GM10847 (cell line): ENCODE results near the gene CAPN14.

ENCODE experiments used
- POLR2A ChIP-seq: IDR thresholded peaks from 2 replicates; pipeline ENCODE4 v1.6.1; 2011; ENCODE audit not compliant: insufficient read length; ENCODE audit errors: extremely low read depth

The CAPN14 gene

DNA sequence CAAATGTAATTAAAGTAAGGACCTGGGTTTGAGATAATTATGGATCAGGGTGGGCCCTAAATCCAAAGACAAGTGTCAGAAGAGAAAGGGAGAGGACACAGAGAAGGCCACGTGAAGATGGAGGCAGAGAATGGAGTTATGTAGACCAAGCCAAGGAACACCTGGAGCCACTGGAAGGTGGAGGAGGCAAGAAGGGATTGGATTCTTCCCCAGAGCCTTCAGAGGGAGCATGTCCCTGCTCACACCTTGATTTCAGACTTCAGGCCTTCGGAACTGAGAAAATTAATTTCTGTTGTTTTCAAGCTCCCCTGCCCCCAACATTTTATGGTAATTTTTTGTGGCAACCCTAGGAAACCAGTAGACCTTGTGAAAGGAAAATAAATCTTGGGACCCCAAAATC is 19.6 kb downstream of the CAPN14 start:
- TF ChIP-seq POLR2A: no peak

DNA sequence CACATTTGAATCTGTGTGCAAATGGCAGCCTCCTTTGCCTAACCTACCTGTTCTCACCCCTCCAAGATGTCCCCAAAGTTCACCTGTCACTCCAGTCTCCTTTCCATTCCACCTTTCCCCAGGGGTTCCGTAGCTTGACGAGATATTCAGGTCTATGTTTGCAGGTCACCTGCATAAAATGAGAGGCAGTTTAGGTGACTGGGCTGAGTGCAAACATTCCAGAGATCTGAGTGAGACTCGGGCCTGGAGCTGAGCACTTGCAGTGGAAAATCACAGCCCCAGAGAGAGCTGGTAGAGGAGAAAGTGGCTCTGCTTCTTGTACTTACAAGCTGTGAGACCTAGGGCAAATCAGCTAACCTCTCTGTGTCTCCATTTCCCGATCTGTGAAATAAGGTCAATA is 20.1 kb downstream of the CAPN14 start:
- TF ChIP-seq POLR2A: no peak

DNA sequence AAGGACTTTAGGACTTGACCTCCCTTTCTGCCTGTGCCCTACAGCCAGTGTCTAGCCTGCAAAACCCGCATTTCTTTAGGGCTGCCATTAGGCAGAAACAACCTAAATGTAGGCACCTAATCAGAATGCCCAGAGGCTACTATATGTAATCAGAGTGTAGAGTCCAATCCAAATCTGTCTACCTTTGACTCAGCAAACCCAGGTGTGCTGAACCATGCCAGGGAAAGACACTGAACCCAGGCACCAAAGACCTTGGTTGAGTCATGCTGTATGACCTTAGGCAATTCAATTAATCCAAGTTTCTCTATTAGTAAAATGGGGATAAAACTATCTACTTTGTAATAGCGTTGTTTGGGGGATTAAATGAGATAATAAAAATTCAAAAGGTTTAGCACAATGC is 20.7 kb downstream of the CAPN14 start:
- no peak for TF ChIP-seq POLR2A

DNA sequence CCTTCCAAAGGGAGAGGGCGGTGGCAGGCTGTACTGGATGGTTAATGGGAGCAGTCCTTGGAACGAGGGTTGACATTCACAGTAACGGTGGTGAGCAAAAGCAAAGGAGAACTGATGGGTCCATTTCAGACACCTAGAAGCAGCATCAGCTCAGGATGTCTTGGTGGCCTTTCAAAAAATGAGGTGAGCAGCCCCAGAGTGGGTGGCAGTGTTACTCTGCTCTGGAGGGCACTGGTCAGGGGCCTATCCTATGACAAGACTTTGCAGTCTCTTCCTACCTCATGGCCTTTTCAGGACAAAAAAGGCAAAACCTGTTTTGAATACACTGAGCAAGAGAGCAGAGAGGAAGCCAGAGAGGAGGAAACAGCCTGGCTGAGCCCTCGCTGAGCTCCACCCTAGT is 23.5 kb downstream of the CAPN14 start:
- TF ChIP-seq POLR2A: no peak

DNA sequence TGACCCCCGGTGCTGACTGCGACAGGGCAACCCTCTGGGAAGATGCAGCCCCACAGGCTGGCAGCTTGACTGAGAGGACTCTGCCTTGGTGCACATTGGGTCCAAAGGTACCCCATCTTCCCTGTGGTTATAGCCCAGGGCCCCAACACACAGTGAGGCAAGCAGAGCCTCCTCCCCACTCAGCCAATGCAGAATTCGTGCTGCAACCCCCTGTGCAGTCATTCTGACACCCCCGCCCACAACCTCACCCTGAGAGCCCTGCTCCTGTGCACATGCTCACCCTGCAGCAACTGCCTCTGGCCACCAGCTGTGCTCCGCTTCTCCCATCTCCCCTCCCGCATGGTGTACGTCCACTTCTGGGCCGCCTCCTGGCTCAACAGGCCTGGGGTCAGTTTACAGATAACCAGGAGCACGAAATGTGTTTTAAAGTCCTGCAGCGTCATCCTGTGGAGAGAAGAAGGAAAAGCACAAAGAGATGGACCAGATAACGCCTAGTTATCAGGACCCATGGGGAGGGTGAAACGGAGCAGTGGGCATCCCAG is 24.4 kb downstream of the CAPN14 start:
- no peak for TF ChIP-seq POLR2A

DNA sequence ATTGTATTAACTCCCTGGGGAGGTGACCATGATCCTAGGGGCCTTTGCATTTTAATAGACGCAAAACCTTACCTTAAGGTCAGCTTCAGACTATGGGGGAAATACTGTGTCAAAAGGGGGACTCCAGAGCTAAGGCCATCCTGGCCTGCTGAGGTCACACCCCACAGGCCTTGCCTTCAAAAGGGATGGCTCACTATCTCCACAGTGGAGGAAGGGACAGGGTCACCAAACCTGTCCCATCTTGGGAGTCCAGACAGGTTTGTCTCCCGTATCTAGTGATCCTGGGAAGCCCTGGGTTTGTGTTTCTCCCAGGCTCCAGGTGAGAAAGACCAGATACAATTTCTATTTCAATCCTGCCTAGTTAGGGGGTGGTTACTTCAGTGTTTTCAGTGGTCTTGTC is 24.9 kb downstream of the CAPN14 start:
- no peak for TF ChIP-seq POLR2A

DNA sequence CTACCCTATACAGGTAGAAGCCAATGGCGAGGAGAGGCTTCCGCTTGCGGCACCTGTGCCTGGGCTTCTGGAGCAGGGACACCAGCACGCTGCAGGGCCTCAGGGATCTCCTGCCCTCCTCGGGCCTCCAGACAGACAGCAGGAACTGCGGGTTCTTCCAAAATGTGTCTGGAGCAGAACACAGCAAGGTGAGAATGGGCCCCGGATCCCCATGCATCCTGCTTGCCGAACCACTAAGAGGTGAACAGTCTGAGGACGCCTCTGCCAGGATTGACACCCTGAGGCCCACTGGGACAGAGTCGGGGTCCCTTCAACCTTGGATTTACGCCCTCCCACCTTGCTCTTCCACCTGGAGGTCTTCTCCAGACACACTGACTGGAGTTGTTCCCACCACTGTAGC is 25.4 kb downstream of the CAPN14 start:
- no peak for TF ChIP-seq POLR2A

DNA sequence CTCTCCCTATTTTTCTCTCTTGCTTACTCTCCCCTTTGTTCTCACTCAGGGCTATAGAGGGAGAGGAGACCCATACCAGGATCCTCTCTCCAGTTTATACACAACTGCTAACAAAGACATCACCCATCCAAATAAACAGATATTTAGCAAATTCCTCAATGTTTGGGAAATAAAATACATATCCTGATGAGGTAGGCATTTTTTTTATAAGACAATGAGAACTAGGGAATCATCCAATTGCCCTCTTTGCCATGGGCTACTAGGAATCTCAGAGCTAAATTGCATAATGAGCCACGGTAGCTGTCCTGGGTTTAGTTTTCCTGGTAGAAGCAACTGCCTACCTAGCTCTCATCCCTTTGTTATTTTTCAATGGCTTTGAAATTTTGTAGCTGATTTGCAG is 27.1 kb downstream of the CAPN14 start:
- TF ChIP-seq POLR2A: no peak

DNA sequence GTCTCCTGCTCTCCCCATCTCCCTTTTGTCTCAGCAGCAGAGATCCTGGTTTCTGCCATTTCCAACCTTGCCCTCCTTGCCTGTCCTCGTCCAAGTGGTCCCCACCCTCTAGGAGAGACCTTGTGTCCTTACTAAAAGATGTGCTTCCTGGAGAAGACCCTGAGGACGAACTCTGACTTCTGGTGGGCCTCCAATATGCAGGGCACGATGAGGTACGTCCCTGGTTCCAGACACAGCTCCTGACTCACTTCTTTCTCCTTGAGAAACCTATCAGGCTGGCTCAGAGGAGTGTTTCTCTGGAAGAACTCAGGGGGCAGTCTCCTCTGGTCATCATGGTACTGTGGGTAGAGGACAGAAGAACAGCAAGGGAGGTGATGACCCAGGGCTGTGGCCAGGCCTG is 28.2 kb downstream of the CAPN14 start:
- TF ChIP-seq POLR2A: no peak

DNA sequence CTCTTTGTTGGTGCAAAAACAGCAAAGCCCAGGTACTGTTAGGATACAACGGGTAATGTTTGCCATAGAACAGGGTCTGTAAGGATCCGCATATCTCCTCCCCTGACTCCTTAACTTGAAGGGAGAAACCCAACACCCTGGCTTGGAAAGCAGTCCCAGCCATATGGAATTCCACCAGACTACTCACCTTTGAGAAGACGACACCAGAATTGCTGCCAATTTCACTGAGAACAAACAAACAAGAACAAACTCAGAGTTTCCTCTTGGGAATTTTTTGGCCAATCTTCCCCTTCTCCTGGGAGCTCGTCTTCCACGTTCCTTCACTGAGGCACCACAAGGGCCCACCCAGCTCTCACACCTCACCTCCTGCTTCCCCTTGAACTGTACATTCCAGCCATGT is 29.2 kb downstream of the CAPN14 start:
- no peak for TF ChIP-seq POLR2A

DNA sequence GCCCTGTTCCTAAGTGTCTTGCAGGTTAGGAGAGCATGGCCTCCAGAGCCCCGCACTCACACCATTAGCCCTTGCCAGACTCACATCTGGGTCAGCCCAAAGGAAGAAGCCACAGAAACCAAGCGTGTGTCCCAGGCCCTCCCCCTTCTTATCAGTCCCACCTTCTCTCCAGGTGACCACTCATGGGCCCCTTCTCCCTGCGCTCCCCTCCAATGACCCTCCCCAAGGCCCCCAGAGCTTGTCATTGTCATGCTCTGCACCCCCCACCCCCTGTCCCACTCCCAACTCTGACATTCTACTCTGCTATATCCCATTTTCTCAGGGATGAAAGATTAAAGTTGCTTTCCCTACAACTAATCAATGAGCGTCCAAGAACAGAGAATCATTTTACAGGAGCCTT is 30.1 kb downstream of the CAPN14 start:
- no peak for TF ChIP-seq POLR2A

DNA sequence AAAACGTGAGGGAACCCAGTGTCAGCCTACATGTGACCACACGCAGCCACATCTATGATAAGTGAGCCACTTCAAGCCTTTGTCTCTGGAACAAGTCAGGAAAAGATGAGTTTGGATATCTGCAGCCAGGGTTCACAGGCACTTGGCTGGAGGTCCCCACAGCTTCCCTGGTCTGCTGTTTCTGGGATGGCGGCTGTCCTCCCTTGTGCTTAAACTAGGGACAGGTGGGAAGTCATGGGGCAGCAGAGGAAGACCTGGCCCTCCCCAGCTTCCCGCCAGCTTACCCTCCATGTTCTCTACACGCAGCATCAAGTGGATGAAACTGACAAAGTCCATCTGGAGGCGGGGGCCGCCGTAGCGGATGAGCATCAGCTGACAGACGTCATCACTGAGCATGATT is 40.6 kb downstream of the CAPN14 start:
- no peak for TF ChIP-seq POLR2A

DNA sequence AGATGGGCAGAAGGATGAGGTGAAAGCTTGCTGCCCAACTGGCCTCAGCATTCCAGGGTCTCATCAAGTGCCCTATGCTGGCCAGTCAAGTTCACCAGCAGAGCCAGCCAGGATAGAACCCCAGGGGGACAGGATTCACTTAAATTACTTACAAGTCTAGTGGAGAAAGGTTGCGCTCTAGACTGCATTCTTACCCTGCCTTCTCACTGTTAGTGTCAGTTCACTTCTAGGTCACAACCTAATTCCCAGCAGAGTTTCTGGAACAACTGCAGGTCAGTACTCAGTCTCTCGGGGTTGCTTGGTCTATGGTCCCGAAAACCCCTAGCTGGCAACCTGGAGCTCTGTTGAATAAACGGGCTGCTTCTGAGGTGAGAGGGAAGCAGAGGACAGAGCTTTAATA is 46.2 kb downstream of the CAPN14 start:
- TF ChIP-seq POLR2A: no peak

DNA sequence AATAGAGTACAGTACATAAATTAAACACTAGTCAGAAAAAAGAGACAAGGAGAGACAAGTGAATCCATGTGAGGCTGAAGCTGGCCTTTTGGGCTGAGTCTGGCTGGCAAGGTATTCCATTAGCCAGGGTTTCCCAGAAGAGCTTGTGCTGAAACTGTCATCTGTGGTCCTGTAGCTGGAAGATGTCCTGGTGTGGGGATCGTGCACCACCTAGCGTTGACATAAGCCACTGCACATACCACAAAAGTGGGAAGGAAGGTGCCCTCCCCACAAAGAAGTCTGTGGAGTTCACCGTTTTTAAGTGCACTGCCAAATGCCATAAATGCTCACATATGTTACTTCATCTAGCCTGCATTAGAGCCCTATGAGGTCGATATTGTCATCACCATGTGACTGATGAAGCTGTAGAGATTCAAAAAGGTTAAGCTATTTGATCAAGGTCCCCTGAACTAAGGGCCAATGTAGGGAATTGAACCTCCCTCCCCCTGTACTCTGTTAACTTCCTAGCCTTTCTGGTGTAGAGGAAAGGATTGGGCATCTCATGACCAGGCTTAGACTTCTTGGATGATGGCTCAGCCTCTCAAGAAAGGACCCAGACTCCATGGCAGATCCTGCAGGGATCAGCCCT is 47.1 kb downstream of the CAPN14 start:
- no peak for TF ChIP-seq POLR2A

DNA sequence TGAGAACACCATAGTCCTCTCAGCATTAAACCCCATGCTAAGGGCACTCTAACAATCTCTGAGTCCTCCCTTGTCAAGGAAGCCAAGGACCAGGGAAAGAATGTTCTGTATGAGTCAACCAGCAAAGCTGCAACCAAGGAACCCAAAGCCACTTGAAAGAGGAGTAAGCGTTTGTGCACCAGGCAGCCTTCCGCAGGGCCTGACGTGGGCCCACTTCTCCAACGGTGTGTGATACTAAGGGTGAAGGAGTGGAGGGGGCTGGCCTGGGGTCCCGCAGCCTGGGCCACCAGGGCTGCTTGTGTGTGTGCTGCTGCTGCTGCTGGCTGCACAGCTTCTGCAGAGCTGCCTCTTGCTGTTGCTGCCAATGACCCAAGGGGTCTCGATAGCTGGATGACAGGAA is 49.0 kb downstream of the CAPN14 start:
- no peak for TF ChIP-seq POLR2A

DNA sequence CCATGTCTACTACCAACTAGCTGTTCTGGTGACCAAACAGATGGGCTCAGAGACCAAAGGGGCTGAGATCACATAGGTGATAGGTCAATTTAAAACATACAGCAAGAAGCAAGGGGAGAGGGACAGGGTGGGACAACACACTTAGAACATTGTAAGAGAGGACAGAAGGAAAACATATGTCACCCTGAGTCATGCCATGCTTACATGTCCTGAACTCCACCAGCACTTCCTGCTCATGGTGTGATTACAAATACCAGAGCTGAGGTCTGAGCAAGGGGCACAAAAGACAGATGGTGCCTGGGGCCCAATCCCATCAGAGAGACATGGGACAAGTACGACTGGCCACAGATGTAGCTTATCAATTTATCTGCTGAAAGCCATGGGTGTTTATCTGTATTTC is 50.4 kb downstream of the CAPN14 start:
- TF ChIP-seq POLR2A: no peak

DNA sequence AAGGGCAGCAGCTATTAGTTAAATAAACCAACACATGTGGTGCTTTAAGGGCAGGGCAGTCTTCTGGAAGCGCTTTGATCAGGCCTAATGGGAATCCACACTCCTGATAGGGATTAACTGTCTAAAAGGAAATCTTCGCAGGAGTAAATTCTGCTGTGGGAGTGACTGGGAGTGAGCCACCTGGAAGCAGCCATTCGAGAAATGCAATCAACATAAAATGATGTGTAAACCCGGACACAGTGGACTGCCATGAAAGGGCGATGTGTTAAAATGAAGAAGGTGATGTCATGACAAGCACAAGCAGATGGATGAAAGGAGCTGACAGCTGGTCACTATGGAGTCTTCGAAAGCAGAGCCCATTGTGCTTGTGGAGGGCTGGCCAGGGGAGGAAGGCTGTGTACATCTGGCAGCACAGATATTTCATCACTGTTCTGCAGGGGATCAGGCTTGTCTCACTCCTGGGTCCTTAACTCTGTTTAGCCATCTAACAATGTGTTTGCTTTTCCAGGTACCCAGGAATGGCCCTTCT is 54.2 kb downstream of the CAPN14 start:
- no peak for TF ChIP-seq POLR2A
